Measurements from ENCODE around the gene CD59. TPM values are rescaled to one million over a fixed set of nuclear protein-coding genes. Genes with fewer than 3 reads are reported as not detected.
A peak's percentile ranks its signal among the peaks of the same experiment; 100 is the strongest.
"Not testable (repeated sequence)": the region's sequence is repeated elsewhere in the genome, so short reads cannot be mapped to it uniquely, and the experiment has no call there.

The CD59 gene
- polyA plus RNA-seq, 3 donors from 2014 or later = 46.9 to 70.7 (median 54.9) TPM

DNA sequence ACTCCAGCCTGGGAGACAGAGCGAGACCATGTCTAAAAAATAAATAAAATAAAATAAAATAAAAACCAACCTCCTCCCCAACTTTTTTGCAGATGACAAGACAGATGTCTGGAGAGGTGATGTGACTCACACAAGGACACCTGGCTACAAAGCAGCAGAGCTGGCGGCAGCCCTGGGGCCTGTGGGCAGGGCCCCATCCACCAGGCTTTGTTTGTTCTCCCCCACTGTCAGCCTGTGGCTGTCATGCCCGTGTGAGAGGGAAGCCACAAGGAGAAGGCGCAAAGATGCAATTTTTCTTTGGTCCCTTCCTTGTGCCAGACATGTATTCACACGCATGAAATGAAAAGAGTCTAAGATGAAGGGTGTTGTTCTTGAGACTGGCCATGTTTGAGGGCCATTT is 16.6 kb downstream of the CD59 start:
- Mint-ChIP-seq H3K4me1 (peaks cover 18 to 27% of the 10 kb centered on the region in 2 donors), H3K27me3 (ENCODE audit: low read depth in 3 of 3) (peaks cover 0 to 2% (median 0%) of the 10 kb centered on the region in 3 donors), H3K27ac (no peak overlapping the region), H3K36me3 (peaks cover 8 to 11% (median 10%) of the 10 kb centered on the region in 3 donors), H3K4me3 (no peak overlapping the region), H3K9me3 (no peaks in the 10 kb centered on the region)
- DNase-seq = no peak

DNA sequence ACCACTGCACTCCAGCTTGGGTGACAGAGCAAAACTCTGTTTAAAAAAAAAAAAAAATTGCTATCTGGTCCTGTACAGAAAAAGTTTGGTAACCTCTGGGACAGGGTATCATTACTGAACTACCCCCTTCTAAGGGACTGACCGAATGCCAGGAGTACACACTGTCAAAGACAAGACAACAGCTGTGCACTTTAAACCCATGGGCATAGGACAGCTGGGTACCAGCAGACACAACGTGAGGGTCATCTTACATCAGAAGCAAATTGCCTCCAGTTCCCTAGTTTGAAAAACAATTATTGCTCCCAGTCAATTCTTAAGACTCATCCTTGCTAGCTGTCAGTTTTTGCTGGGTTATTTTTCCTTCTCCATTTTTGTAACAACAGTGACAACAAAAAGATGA is 17.8 kb downstream of the CD59 start:
- Mint-ChIP-seq H3K4me3 (no peak overlapping the region), H3K4me1 (peaks cover 8 to 15% of the 10 kb centered on the region in 2 donors), H3K9me3 (no peaks in the 10 kb centered on the region), H3K27ac (no peak overlapping the region), H3K36me3 (peaks cover 7 to 12% (median 11%) of the 10 kb centered on the region in 3 donors), H3K27me3 (ENCODE audit: low read depth in 3 of 3) (peaks cover 0 to 2% (median 0%) of the 10 kb centered on the region in 3 donors)
- no peak for DNase-seq

DNA sequence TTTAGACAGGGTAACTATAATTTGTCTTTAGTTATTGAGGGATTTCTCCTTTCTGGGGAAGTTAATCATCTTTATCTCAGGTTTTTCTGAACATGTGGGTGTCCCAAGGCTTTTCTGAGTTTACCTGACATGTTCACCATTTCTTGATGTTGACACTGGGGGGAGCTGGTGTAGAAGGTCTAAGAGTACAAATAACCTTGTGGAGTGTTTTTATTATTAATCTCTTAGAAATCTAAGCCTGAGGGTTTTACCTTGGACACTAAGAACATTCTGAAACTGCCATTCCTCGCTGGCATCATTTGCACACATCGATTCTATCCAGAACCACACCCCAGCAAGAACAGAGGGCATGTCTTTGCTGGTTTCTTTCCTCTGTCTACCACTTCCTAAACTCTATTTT is 20.0 kb downstream of the CD59 start:
- no peaks in the 10 kb centered on the region for H3K27me3 Mint-ChIP-seq (ENCODE audit: low read depth in 3 of 3)
- H3K36me3 Mint-ChIP-seq = peaks cover 7 to 17% (median 11%) of the 10 kb centered on the region in 3 donors
- no peak overlapping the region for H3K4me3 Mint-ChIP-seq
- DNase-seq = no peak
- H3K27ac Mint-ChIP-seq = no peak overlapping the region
- H3K9me3 Mint-ChIP-seq = no peaks in the 10 kb centered on the region
- no peaks in the 10 kb centered on the region for H3K4me1 Mint-ChIP-seq

DNA sequence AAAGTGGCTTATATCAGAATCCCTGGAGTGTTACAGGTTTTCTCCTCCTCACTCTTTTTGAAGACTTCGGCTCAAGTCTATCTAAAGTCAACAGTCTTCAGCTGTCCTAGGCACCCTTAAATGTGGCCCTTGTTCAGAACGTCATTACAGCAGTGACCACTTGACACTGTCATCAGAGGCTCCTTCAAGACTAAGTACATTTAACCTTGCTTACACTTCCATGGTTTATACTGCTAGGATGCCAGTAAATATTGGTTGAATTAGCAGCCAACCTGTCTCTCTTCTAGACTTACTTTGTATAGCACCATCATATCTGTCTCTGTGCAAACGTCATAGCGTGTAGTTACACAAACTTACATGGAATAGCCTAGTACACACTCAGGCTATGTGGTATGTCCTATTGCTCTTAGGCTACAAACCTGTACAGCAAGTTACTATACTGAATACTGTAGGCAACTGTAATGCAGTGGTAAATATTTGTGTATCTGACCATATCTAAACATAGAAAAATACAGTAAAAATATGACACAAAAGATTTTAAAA is 22.3 kb downstream of the CD59 start:
- Mint-ChIP-seq H3K4me3 (no peak overlapping the region), H3K27me3 (ENCODE audit: low read depth in 3 of 3) (peaks cover 0 to 2% (median 0%) of the 10 kb centered on the region in 3 donors), H3K4me1 (no peaks in the 10 kb centered on the region), H3K27ac (no peak overlapping the region), H3K36me3 (peaks cover 8 to 23% (median 17%) of the 10 kb centered on the region in 3 donors), H3K9me3 (no peaks in the 10 kb centered on the region)
- DNase-seq = no peak

DNA sequence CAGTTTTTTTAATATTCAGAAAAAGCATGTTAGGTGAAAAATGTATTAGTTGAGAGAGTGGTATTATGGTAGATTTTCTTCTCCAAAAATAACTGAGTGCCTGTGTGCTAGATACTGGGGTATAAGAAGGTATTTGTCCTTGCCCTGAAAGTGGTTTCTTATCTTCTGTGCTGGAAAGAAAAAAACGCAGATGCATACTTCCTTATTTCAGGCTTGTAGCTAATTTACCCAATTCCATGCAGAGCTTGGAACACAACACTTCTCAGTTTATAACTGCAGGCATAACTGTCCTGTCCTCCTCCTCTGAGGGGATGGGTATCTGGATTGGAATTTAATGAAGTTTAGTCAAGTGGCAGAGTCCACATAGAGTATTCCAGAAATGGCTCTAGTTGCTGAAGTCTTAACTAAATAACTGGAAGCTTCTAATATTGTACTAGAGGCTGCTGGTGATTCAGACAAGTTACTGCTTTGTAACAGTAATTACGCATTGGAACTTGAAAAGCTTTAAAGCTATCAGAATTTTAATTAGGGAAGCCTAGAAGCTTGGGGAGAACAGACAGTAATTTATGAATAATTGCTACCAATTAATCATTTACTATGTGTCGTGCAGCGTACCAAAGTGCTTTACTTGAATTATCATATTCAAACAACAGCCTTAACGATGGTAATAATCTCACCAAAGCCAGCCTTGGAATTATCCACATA is 22.9 kb downstream of the CD59 start:
- Mint-ChIP-seq H3K36me3 (peaks cover 12 to 28% (median 12%) of the 10 kb centered on the region in 3 donors), H3K27ac (no peak overlapping the region), H3K4me1 (no peaks in the 10 kb centered on the region), H3K27me3 (ENCODE audit: low read depth in 3 of 3) (peaks cover 0 to 2% (median 0%) of the 10 kb centered on the region in 3 donors), H3K9me3 (no peaks in the 10 kb centered on the region), H3K4me3 (no peak overlapping the region)
- no peak for DNase-seq

DNA sequence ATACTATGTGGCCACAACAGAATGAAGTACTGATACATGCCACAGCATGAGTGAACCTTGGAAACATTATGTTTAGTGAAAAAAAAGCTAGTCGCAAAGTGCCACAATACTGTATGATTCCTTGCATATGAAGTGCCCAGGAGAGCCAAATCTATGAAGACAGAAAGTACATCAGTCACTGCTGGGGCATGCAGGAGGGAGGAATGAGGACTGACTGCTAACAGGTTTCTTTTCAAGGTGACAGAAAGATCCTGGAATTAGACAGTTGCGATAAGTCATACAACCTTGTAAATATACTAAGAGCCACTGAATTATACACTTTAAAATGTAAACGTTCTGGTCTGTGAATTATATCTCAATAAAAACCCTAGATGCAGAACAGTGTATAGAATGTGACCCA is 23.8 kb downstream of the CD59 start:
- Mint-ChIP-seq H3K4me1 (no peaks in the 10 kb centered on the region), H3K9me3 (no peaks in the 10 kb centered on the region), H3K4me3 (no peak overlapping the region), H3K27me3 (ENCODE audit: low read depth in 3 of 3) (peaks cover 0 to 2% (median 0%) of the 10 kb centered on the region in 3 donors), H3K27ac (no peak overlapping the region), H3K36me3 (peaks cover 12 to 28% (median 12%) of the 10 kb centered on the region in 3 donors)
- DNase-seq = no peak

DNA sequence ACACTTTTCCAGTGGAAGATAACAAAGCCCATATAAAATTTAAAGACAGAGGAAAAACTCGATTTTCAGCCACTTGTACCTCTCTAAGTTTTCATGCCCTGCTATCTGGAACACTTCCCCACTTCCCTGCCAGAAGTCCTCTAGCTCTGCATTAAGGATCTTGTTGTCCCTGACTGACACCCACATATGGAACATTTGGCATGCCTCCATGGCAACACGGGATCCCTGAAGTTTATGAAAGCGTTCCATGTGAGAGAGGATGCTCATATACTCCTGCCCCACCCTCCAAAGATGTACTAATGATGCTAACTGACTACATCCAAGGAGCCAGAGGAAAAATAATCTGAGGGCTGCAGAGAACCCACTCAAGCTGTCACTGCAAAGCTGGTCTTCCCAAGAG is 26.8 kb downstream of the CD59 start:
- H3K27ac Mint-ChIP-seq = no peak overlapping the region
- H3K27me3 Mint-ChIP-seq (ENCODE audit: low read depth in 3 of 3) = peaks cover 0 to 2% (median 0%) of the 10 kb centered on the region in 3 donors

DNA sequence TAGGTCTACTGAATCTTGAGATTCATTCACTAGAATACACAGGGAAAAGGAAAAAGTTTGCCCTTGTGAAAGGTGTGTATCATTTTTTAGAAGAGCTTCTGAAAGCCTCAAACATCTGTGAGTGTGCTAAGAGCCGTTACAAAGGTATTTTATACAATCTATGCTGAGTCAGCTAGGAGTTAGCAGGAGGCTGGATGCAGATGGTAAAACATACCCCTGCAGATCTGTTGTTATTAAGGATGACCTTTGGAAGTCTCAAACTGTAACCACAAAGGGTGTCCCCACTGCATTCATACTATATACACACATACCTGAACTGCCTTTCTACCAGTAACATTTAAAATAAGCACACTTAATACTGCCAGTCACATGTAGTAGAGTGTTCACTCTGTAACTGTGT is 27.2 kb downstream of the CD59 start:
- Mint-ChIP-seq H3K4me1 (peaks cover 6 to 9% of the 10 kb centered on the region in 2 donors), H3K36me3 (peaks cover 12 to 25% (median 12%) of the 10 kb centered on the region in 3 donors), H3K9me3 (no peaks in the 10 kb centered on the region), H3K27me3 (ENCODE audit: low read depth in 3 of 3) (peaks cover 0 to 3% (median 0%) of the 10 kb centered on the region in 3 donors), H3K4me3 (no peak overlapping the region), H3K27ac (no peak overlapping the region)
- DNase-seq = no peak

More for the DNA sequence above, 26.8 kb downstream of the CD59 start:
- no peaks in the 10 kb centered on the region for H3K9me3 Mint-ChIP-seq
- peaks cover 6 to 9% of the 10 kb centered on the region in 2 donors for H3K4me1 Mint-ChIP-seq
- DNase-seq = no peak
- H3K36me3 Mint-ChIP-seq = peaks cover 12 to 28% (median 12%) of the 10 kb centered on the region in 3 donors
- no peak overlapping the region for H3K4me3 Mint-ChIP-seq

DNA sequence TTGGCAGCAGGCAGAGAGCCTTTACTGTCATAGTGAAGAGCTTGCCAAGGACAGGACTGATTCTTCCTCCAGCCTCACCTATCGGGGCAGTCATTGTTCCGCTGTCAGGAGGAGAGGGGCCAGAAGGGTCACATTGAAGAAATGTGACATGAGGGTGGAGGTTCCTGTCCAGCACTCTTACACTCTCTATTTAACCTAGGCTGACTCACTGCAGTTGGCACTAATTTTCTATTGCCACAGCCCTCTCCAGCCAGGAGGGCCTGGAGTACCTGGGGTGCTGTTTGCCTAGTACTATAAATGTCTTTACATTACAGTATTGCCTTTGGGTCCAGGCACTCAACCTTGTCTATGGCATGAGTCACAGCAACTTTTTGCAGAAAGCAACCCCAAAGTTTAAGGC is 28.4 kb downstream of the CD59 start:
- DNase-seq; H3K4me3 Mint-ChIP-seq; H3K4me1 Mint-ChIP-seq; H3K27ac Mint-ChIP-seq; H3K27me3 Mint-ChIP-seq (ENCODE audit: low read depth in 3 of 3); H3K9me3 Mint-ChIP-seq: not testable (repeated sequence)
- peaks cover 12 to 23% (median 12%) of the 10 kb centered on the region in 3 donors for H3K36me3 Mint-ChIP-seq

DNA sequence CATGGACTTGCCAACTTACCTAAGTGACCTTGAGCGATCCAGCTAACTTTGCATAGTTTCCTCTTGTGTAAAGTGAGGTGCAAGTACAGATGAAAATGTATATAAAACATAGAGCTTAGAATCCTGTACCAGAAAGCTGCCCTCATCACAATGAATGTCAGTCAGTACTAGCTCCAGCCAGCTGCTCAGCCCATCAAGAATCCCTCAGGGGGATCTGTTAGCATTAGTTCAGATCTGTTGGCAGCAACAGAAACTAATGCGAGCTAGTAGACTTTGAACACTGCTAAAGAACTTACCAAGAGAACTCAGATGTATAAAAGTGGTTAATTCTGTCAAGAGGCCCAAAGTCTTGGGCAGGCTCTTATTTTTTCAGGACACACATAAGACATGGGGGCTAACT is 29.3 kb downstream of the CD59 start:
- no peak overlapping the region for H3K4me3 Mint-ChIP-seq
- peaks cover 12 to 19% (median 12%) of the 10 kb centered on the region in 3 donors for H3K36me3 Mint-ChIP-seq
- no peaks in the 10 kb centered on the region for H3K9me3 Mint-ChIP-seq
- H3K27me3 Mint-ChIP-seq (ENCODE audit: low read depth in 3 of 3) = peaks cover 0 to 4% (median 0%) of the 10 kb centered on the region in 3 donors
- H3K4me1 Mint-ChIP-seq = peaks cover 6 to 9% of the 10 kb centered on the region in 2 donors
- no peak for DNase-seq
- H3K27ac Mint-ChIP-seq = no peak overlapping the region

DNA sequence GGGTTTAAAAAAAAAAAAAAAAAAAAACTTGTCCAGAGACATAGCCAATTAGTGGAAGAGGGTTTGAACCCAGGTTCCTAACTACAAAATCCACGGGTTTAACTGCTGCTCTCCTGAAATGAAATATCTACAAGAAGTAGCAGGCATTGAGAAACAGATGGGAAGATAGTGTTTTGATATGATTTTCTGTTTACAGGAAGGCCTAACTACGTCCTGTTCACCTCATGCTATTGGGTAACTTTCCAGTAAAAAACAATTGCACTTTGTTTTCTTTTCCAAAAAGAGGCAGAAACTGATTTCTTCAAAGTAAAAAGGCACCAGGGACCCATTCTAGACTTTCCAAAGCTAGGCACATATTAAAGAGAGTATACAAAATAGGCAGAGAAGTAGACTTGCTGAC is 29.7 kb downstream of the CD59 start:
- Mint-ChIP-seq H3K36me3 (peaks cover 12 to 19% (median 12%) of the 10 kb centered on the region in 3 donors), H3K27ac (peak overlapping the region in 2 of 6 donors; percentile 4 to 73), H3K9me3 (no peaks in the 10 kb centered on the region), H3K4me1 (peaks cover 7 to 11% of the 10 kb centered on the region in 2 donors), H3K27me3 (ENCODE audit: low read depth in 3 of 3) (peaks cover 0 to 4% (median 0%) of the 10 kb centered on the region in 3 donors), H3K4me3 (no peak overlapping the region)
- no peak for DNase-seq

DNA sequence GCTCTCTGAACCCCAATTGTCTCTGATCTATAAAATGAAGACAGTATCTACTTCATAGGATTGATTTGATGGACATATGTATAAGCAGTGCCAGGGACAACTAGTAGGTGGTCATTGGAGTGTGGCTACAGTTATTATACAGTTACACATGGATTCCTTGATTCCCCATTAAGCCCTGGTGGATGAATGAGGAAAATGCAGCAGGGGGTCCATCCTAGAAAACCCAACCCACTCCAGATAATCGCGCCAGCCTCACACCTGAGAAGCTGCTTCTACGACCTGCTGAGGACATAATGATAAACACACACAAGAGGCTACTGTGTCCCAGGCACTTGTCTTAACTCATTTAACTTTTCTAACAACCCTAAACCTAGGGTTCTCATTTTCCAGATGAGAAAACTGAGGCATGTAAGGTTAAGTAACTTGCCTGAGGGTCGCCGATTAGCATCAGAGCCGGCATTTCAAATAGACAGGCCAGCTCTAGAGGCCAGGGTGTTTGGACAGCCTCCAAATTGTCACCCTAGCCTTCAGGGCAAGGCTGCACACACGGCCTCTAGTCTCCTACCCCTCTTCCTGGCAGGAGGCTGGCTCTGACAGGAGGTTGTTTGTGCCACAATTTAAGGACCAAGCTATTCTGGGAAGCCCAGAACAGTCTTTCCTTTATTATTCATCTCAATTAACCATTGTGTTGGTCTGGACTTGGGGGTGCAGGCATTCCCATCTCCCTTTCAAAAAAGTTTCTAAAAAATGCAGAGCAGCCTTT is 31.8 kb downstream of the CD59 start:
- Mint-ChIP-seq H3K27me3 (ENCODE audit: low read depth in 3 of 3) (peaks cover 6 to 11% (median 7%) of the 10 kb centered on the region in 3 donors), H3K27ac (no peak overlapping the region), H3K36me3 (peaks cover 4 to 9% (median 9%) of the 10 kb centered on the region in 3 donors), H3K9me3 (peaks cover 0 to 3% (median 0%) of the 10 kb centered on the region in 6 donors), H3K4me1 (peaks cover 18 to 19% of the 10 kb centered on the region in 2 donors), H3K4me3 (no peak overlapping the region)
- no peak for DNase-seq

DNA sequence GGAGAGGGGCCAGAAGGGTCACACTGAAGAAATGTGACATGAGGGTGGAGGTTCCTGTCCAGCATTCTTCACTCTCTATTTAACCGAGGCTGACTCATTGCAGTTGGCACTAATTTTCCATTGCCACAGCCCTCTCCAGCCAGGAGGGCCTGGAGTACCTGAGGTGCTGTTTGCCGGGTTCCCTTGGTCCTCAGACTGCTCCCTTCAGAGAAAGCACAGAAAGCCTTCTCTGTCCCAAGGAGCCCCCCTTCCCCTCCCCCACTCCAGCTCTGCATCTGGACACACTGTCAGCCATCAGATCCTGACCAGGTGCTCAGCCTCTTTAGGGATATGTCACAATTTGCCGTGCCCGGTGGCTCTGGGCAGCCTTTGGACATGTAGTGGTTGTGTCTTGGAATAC is 32.4 kb downstream of the CD59 start:
- H3K27ac Mint-ChIP-seq = no peak overlapping the region
- peaks cover 18 to 19% of the 10 kb centered on the region in 2 donors for H3K4me1 Mint-ChIP-seq
- peaks cover 6 to 11% (median 7%) of the 10 kb centered on the region in 3 donors for H3K27me3 Mint-ChIP-seq (ENCODE audit: low read depth in 3 of 3)
- DNase-seq = no peak
- H3K9me3 Mint-ChIP-seq = peaks cover 0 to 3% (median 0%) of the 10 kb centered on the region in 6 donors
- H3K36me3 Mint-ChIP-seq = peaks cover 0 to 3% (median 3%) of the 10 kb centered on the region in 3 donors
- H3K4me3 Mint-ChIP-seq = no peak overlapping the region

DNA sequence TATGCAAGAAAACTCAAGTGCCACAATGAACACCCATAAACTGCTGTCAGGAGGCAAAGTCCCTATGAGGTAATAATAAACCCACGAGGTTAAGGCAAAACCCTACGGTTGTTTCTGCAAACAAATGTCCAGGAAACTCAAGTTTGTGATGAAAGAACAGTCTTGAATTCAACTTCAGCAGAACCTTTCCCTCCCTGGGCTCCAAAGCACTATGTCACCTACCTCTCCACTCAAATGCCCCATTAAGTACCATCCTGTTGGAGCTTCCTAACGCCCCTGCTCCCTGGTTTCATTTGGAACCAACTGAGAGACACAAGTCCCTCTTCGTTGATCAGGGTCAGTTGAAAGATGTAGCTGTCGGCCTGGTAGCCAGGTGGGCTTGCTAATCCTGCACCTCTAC is 33.0 kb downstream of the CD59 start:
- no peak overlapping the region for H3K4me3 Mint-ChIP-seq
- H3K4me1 Mint-ChIP-seq = peaks cover 18 to 19% of the 10 kb centered on the region in 2 donors

More for the DNA sequence above, 33.0 kb downstream of the CD59 start:
- no peak overlapping the region for H3K27ac Mint-ChIP-seq
- H3K9me3 Mint-ChIP-seq = peaks cover 0 to 3% (median 0%) of the 10 kb centered on the region in 6 donors
- peaks cover 7 to 11% (median 8%) of the 10 kb centered on the region in 3 donors for H3K27me3 Mint-ChIP-seq (ENCODE audit: low read depth in 3 of 3)
- DNase-seq = no peak
- no peaks in the 10 kb centered on the region for H3K36me3 Mint-ChIP-seq

Measured in immature natural killer cell (primary cell).